K562 (cell line): ENCODE data around the gene IKBKE. TPM values are rescaled to one million over a fixed set of nuclear protein-coding genes. Genes with fewer than 3 reads are reported as not detected.
A peak's percentile ranks its signal among the peaks of the same experiment; 100 is the strongest.

Experiments used
- FOSL1 ChIP-seq: fragments of 200-800 bp; sonication (Bioruptor generic); conservative IDR thresholded peaks from 2 replicates; pipeline ENCODE4 v1.6.1; 2016; ENCODE audit warnings: missing genetic modification characterization, missing compliant biosample characterization
- KDM2B ChIP-seq: fragments of 250-450 bp; sonication (Bioruptor Pico); IDR thresholded peaks from 2 replicates; pipeline ENCODE4 v1.8.0; 2021; ENCODE audit warnings: mild to moderate bottlenecking, moderate library complexity
- KHSRP ChIP-seq: fragments of 450-650 bp; IDR thresholded peaks from 2 replicates; pipeline ENCODE4 v1.6.1; 2017
- MAFF ChIP-seq: IDR thresholded peaks from 2 replicates; pipeline ENCODE4 v1.6.1; 2012; ENCODE audit warnings: low read length, improper control_type of control experiment
- RAD21 ChIP-seq, 2 experiments: fragments of 250-450 bp in 1 of 2; fragments of 450-650 bp in 1 of 2; sonication (Bioruptor Pico) in 1 of 2; formaldehyde crosslinking in 1 of 2; IDR thresholded peaks in 1 of 2; conservative IDR thresholded peaks in 1 of 2; 2 replicates each; pipeline versions ENCODE4 v1.4.0 to v1.8.0; 2020 to 2022; ENCODE audit warnings: mild to moderate bottlenecking in 2 of 2, moderate library complexity in 1 of 2
- SETDB1 ChIP-seq: IDR thresholded peaks from one replicate; pipeline ENCODE4 v1.6.1; 2012; ENCODE audit warnings: low read length, control low read depth, inconsistent platforms
- SMAD4 ChIP-seq: fragments of 250-450 bp; sonication (Bioruptor Pico); conservative IDR thresholded peaks from 2 replicates; pipeline ENCODE4 v1.8.0; 2021; ENCODE audit warnings: inconsistent platforms, mild to moderate bottlenecking, moderate library complexity
- SMC3 ChIP-seq: conservative IDR thresholded peaks from 2 replicates; pipeline ENCODE4 v1.6.1; 2011; ENCODE audit warnings: low read depth, low read length, improper control_type of control experiment; ENCODE audit not compliant: insufficient read depth
- TAF1 ChIP-seq: IDR thresholded peaks from 2 replicates; pipeline ENCODE4 v1.6.1; 2011; ENCODE audit warnings: mild to moderate bottlenecking, low read length, moderate library complexity; ENCODE audit not compliant: insufficient read depth, control insufficient read depth, severe bottlenecking; ENCODE audit errors: extremely low read depth
- ZKSCAN1 ChIP-seq: fragments of 150-350 bp; IDR thresholded peaks from 2 replicates; pipeline ENCODE4 v1.6.1; 2016; ENCODE audit warnings: low read depth, low read length
- ZNF507 ChIP-seq: conservative IDR thresholded peaks from 2 replicates; pipeline ENCODE4 v1.6.1; 2017; ENCODE audit warnings: missing genetic modification characterization, missing compliant biosample characterization
- ZNF561 ChIP-seq: fragments of 450-650 bp; formaldehyde crosslinking; conservative IDR thresholded peaks from 2 replicates; pipeline ENCODE4 v1.4.0; 2020; ENCODE audit warnings: mild to moderate bottlenecking, moderate library complexity
- ZNF766 ChIP-seq: fragments of 200-800 bp; sonication (Bioruptor generic); conservative IDR thresholded peaks from 2 replicates; pipeline ENCODE4 v1.6.1; 2016; ENCODE audit warnings: missing genetic modification characterization, missing compliant biosample characterization
- polyA plus RNA-seq, 8 experiments: library from polyadenylated mRNA; depleted of rRNA in 4 of 8; stranded (reverse) in 5 of 8; unstranded in 3 of 8; fragments of >200 nt; fragmentation: Nextera tagmentation in 2 of 8; fragmentation: Illumina TruSeq in 1 of 8; extraction: Ambion mirVana in 2 of 8; extraction: Trizol in 1 of 8; gene quantifications; 2 replicates each; pipeline versions ENCODE4 v1.2.1 to v1.2.3, GENCODE V29; 2011 to 2014; ENCODE audit warnings: inconsistent platforms in 1 of 8, missing spikeins in 1 of 8
- total RNA-seq, 7 experiments: library from RNA; depleted of rRNA in 6 of 7; stranded (reverse); fragments of >200 nt in 6 of 7; fragmentation: Illumina TruSeq in 2 of 7; extraction: Trizol in 2 of 7; gene quantifications; 2 replicates each; pipeline versions ENCODE4 v1.2.1 to v1.2.3, GENCODE V29; 2011 to 2021; ENCODE audit warnings: low replicate concordance in 1 of 7
- TF ChIP-seq, protein P1 (sequence below): fragments of 250-450 bp; sonication (Bioruptor Pico); IDR thresholded peaks from 2 replicates; pipeline ENCODE4 v1.8.0; 2022; ENCODE audit warnings: inconsistent platforms, mild to moderate bottlenecking, moderate library complexity, borderline replicate concordance

IKBKE gene
- total and polyA plus RNA-seq, 9 of the 15 experiments (the other 6 are each of a cell fraction or from before 2014, with no cell fraction given), result 2.3 to 9.0 (median 4.8) TPM

DNA sequence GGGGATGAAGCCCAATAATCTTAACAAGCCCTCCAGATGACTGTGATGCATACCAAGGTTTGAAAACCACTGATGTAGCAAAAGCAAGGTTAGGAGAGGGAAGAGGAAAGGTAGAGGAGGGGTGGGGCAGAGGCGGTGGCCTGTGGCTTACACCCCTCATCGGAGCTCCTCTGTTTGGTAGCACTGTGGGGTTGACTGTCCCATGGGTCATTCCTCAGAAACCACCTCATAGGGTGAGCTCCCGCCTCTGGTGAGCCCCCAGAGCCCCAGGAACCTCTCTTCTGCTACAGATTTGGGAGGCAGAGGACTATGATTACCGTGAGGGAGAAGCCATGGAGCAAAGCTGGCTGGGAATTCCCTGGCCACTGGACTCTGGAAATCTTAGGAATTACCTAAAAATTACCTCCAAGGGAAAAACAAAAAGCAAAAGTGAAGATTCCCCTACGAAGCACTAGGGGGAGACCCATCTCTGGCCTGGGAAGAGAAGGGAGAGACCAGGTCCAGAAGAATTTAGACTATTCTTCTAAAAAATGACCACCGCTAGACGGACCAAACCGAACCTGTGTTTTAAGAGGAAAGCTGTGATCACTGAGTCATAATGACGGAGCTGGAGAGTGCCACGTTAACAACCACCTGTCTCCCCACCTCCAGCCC, 35.6 kb downstream of the IKBKE start (continued):
- TF ChIP-seq RAD21 (CRISPR knock-in tag; conservative IDR thresholded peaks at IDR 0.05 in 1 of 2, IDR thresholded peaks at IDR 0.05 in 1 of 2) (peak; percentile 66 to 71), ZKSCAN1 (no peak), KHSRP (no peak), MAFF (no peak), ZNF507 (no peak), ZNF766 (CRISPR knock-in tag) (no peak), SETDB1 (no peak), TAF1 (no peak), KDM2B (no peak), SMAD4 (CRISPR knock-in tag) (no peak), SMC3 (no peak), ZNF561 (CRISPR knock-in tag) (0 out of 2 replicates have a peak, but pooled peaks have one; percentile 39), FOSL1 (tag) (no peak)
- TF ChIP-seq, protein P1, sequence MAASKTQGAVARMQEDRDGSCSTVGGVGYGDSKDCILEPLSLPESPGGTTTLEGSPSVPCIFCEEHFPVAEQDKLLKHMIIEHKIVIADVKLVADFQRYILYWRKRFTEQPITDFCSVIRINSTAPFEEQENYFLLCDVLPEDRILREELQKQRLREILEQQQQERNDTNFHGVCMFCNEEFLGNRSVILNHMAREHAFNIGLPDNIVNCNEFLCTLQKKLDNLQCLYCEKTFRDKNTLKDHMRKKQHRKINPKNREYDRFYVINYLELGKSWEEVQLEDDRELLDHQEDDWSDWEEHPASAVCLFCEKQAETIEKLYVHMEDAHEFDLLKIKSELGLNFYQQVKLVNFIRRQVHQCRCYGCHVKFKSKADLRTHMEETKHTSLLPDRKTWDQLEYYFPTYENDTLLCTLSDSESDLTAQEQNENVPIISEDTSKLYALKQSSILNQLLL (CRISPR knock-in tag), result no peak
